Measurements from ENCODE around the gene MAP2K2. TPM values are rescaled to one million over a fixed set of nuclear protein-coding genes. Genes with fewer than 3 reads are reported as not detected.

The MAP2K2 gene
- total and polyA plus RNA-seq, 3 experiments from 2014 or later: 122 to 164 (median 161) TPM

DNA sequence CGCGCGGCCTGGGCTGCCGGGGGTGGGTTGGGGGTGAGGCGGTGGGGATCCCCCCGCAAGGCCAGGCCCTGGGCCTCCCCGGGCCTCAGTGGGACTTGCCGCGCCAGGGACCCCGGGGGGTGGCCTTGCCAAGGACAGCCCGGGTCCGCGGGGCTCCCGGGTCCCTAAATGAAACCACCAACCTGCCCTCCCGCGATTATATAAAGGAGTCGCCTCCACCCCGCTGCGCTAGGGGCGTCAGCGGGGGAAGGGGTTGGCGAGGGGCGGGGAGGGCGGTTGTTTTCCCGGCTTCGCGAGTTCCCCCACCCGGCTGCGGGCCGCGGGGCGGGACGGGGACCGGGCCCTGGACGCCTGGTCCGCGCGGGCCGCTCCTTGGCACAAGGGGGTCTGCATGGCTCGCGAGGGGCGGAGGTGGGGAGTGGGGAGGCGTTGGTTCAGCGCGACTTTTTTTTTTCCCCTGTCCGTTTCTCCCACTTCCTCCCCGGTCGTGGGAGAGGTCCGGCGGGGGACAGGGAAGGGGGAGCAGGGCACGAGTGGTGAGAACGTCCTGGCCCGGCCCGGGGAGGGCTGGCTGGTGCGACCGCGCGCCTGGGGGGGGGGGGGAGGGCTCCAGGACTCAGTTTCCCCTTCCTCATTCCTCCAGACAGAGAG lies 56.4 kb downstream of the MAP2K2 start:
- POLR2A ChIA-PET: interaction anchor here (1.2 to 3.6 kb wide), 5 partner anchors 22 to 83 kb away, joined by 3 to 35 read pairs (median 10); partner anchors contain the start of gene EEF2

DNA sequence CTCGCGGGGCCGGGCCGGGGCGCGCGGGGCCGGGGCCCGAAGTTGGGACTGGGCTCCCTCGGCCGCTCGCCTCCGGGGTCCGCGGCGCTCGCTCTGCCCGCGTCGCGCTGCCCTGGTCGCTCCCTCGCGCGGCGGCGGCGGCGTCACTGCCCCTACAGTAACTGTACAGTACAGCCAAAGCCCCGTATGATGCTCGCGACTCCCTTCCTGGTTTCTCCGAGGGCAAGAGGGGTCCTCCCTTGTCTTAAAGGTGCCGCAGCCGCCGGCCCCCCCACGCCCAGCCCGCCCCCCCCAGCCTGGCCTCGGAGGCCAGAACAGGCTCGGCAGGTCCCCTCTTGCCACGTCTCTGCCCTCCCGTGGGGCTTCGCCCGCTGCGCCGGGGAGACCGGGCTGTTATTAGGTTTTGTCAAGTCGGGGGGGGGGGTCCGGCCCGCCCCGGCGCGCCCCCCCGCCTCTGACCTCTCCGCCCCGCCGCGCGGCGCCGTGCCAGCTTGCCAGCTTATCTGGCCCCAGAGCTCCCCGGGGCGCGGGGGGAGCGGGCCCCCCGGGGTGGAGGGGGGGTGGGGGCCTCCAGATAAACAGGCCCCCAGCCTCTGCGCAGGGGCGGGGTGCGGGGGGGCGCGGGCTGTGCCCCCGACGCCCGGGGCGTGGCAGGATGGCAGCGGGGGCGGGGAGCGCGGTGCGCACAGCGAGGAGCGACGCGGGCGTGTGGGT lies 57.1 kb downstream of the MAP2K2 start, which contains the start of gene ZBTB7A:
TSS of gene ZBTB7A (minus strand) at position 218 of the 714 bp plus-strand sequence. CDS start 11,667 bp downstream, outside the sequence.
- no peaks in the 10 kb centered on the region for H3K27me3 ChIP-seq (ENCODE audit: insufficient read depth, low read length, poor library complexity, severe bottlenecking)
- no peaks in the 10 kb centered on the region for H3K9me3 Mint-ChIP-seq
- peak; percentile 73 to 91 (median 78) for DNase-seq
- peaks cover 43% of the 10 kb centered on the region for H3K4me1 ChIP-seq (ENCODE audit: insufficient read depth, low read length)
- peak within 1 kb of the TSS; percentile 88 to 99 (median 90) for H3K4me3 Mint-ChIP-seq
- CTCF ChIA-PET: interaction anchor here (1.1 to 1.8 kb wide), 4 partner anchors 10 to 82 kb away, joined by 3 to 7 read pairs (median 4); partner anchors contain the start of gene EEF2
- H3K27me3 Mint-ChIP-seq: peaks cover 0 to 3% of the 10 kb centered on the region in 2 donors
- peak within 1 kb of the TSS; percentile 61 for H3K27ac ChIP-seq (ENCODE audit: low read depth, low read length)
- no peaks in the 10 kb centered on the region for H3K36me3 ChIP-seq (ENCODE audit: insufficient read depth, low read length)
- peaks cover 0 to 14% (median 0%) of the 10 kb centered on the region in 3 donors for H3K36me3 Mint-ChIP-seq
- POLR2A ChIA-PET: interaction anchor here (1.3 to 3.6 kb wide), 6 partner anchors 17 to 82 kb away, joined by 6 to 35 read pairs (median 8); partner anchors contain the start of genes EEF2 and PIAS4
- H3K9me3 ChIP-seq (ENCODE audit: low read length): no peaks in the 10 kb centered on the region
- peak within 1 kb of the TSS in 7 of 8 donors; percentile 60 to 98 (median 88) for H3K27ac Mint-ChIP-seq
- peaks cover 34 to 44% (median 34%) of the 10 kb centered on the region in 3 donors for H3K4me1 Mint-ChIP-seq
- peak within 1 kb of the TSS; percentile 51 for H3K4me3 ChIP-seq (ENCODE audit: low read length)

More for the DNA sequence above, 56.4 kb downstream of the MAP2K2 start:
- Mint-ChIP-seq H3K9me3 (no peaks in the 10 kb centered on the region), H3K27me3 (peaks cover 0 to 3% of the 10 kb centered on the region in 2 donors), H3K27ac (peak overlapping the region; percentile 83 to 98 (median 94)), H3K36me3 (peaks cover 0 to 10% (median 0%) of the 10 kb centered on the region in 3 donors), H3K4me3 (peak overlapping the region; percentile 88 to 99 (median 88)), H3K4me1 (peaks cover 29 to 37% (median 32%) of the 10 kb centered on the region in 3 donors)
- Histone ChIP-seq H3K27ac (ENCODE audit: low read depth, low read length) (peak overlapping the region; percentile 61), H3K36me3 (ENCODE audit: insufficient read depth, low read length) (no peaks in the 10 kb centered on the region), H3K4me1 (ENCODE audit: insufficient read depth, low read length) (peaks cover 36% of the 10 kb centered on the region), H3K4me3 (ENCODE audit: low read length) (peak overlapping the region; percentile 51), H3K27me3 (ENCODE audit: insufficient read depth, low read length, poor library complexity, severe bottlenecking) (no peaks in the 10 kb centered on the region), H3K9me3 (ENCODE audit: low read length) (no peaks in the 10 kb centered on the region)
- DNase-seq: peak in 2 of 5 donors; percentile 56 to 81
- CTCF ChIA-PET: interaction anchor here (1.1 to 1.8 kb wide), 3 partner anchors 24 to 83 kb away, joined by 4 to 7 read pairs (median 4); partner anchors contain the start of gene EEF2

DNA sequence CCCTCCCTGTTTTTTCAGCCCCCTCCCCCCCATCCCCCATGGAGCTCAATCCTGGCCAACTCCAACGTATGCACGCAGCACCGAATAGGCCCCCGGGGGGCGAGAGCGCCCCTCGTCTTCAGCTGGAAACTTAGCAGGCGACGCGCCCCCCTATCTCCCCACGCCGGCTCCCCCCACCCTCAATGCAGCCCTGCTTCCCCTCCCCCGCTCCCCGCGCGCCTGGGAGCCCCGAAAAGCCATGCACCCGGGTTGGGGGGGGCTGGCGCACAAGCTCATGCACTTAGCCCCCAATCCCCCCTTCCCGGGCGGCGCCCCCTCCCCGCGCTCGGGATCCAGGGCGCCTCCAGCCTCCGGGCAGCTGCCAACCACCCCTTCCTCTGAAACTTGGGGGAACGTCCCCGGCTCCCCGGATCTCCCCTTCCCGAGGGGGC lies 57.7 kb downstream of the MAP2K2 start:
- H3K27ac Mint-ChIP-seq: peak overlapping the region in 4 of 8 donors; percentile 17 to 96 (median 60)

DNA sequence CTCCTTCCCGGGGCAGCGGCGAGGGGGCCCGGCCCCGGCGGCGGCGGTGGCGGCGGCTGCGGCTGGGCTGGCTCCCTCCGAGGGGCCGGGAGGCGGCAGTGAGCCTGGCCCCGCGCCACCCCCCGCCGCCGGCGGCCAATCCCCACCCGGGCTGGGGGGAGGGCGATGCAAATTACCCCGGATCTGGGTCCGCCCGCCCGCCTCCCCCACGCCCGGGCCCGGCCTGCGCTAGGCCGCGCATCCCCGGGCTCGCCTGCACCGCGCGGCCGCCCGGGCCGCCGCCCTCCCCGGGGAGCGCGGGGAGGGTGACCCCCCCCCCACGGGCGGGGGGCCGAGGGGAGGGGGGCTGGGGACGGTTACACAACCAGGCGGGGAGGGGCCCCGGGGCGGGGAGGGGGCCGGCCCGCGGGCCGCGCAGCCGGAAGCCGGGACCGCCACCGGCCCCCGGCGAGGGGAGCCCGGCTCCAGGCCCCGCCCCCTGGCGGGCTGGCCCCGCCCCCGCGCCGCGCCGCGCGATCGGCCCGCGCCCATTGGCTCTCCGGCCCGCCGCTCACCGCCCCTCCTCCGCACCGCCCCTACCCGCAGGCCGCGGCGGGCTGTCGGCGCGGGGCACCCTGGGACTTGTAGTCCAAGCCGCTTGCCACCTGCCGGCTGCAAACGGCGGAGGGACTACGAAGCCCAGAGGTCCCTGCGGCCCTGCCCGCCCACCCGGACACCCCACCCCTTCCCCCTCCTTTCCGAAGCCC lies 58.3 kb downstream of the MAP2K2 start:
- Histone ChIP-seq H3K4me1 (ENCODE audit: insufficient read depth, low read length) (peaks cover 56% of the 10 kb centered on the region), H3K4me3 (ENCODE audit: low read length) (no peak overlapping the region), H3K27ac (ENCODE audit: low read depth, low read length) (no peak overlapping the region)

More for the DNA sequence above, 57.7 kb downstream of the MAP2K2 start:
- DNase-seq: peak; percentile 40 to 80 (median 62)
- Histone ChIP-seq H3K27ac (ENCODE audit: low read depth, low read length) (peak overlapping the region; percentile 38), H3K4me1 (ENCODE audit: insufficient read depth, low read length) (peaks cover 50% of the 10 kb centered on the region), H3K4me3 (ENCODE audit: low read length) (peak overlapping the region; percentile 32), H3K36me3 (ENCODE audit: insufficient read depth, low read length) (no peaks in the 10 kb centered on the region), H3K27me3 (ENCODE audit: insufficient read depth, low read length, poor library complexity, severe bottlenecking) (no peaks in the 10 kb centered on the region), H3K9me3 (ENCODE audit: low read length) (no peaks in the 10 kb centered on the region)
- Mint-ChIP-seq H3K4me3 (peak overlapping the region; percentile 67 to 99 (median 80)), H3K36me3 (peaks cover 0 to 14% (median 0%) of the 10 kb centered on the region in 3 donors), H3K4me1 (peaks cover 34 to 48% (median 36%) of the 10 kb centered on the region in 3 donors), H3K9me3 (no peaks in the 10 kb centered on the region), H3K27me3 (peaks cover 0 to 3% of the 10 kb centered on the region in 2 donors)
- CTCF ChIA-PET: interaction anchor here (0.6 to 1.8 kb wide), 5 partner anchors 11 to 767 kb away, joined by 3 to 7 read pairs (median 4); partner anchors contain the start of gene EEF2
- POLR2A ChIA-PET: interaction anchor here (0.7 to 3.6 kb wide), 8 partner anchors 9 to 81 kb away, joined by 3 to 35 read pairs (median 6); partner anchors contain the start of genes EEF2 and PIAS4

DNA sequence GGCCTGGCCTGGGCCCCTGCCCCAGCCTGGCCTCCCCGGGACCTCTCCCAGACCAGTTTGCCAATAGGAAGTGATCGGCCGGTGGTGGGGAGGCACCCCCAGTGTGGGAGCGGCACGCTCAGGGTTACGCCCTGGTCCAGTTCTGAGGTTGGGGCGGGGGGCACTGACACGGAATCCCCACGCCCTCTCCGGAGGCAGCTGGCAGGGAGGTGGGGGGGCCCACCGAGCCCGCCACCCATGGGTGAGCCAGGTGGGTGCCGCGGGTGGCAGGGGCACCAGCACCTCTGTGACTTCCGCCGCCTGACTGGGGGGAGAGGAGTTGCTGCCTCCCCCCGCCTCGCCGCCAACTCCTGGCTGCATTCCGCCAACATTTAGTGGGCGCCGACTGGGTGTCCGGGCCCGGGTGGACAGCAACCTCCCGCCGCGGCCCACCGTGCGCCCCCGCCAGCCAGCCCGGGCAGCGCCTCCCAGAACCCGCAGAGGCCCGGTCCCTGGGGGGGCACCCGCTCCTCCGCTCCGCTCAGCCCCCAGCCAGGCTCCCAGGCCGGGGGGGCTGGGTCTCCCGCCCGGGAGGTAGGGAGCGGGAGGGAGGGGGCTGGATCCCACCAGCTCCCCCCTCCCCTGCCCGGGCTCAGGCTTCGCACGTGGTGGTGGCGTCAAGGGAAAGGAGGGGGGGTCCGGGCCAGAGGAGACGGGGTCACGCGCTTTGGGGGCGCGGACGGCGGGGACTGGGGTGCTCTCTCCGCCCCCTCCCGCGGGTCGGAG lies 59.2 kb downstream of the MAP2K2 start:
- Mint-ChIP-seq H3K4me3 (peak overlapping the region; percentile 88 to 98 (median 91)), H3K4me1 (peaks cover 36 to 59% (median 41%) of the 10 kb centered on the region in 3 donors), H3K36me3 (peaks cover 0 to 16% (median 0%) of the 10 kb centered on the region in 3 donors), H3K9me3 (no peaks in the 10 kb centered on the region), H3K27me3 (peaks cover 0 to 4% of the 10 kb centered on the region in 2 donors), H3K27ac (peak overlapping the region in 6 of 8 donors; percentile 40 to 96 (median 52))
- peak; percentile 49 to 78 (median 64) for DNase-seq
- ChIA-PET CTCF (interaction anchor here (1.1 to 1.3 kb wide), 3 partner anchors 56 to 79 kb away, joined by 3 to 4 read pairs (median 3); partner anchors contain the start of gene EEF2), POLR2A (interaction anchor here (0.7 to 1.0 kb wide), 3 partner anchors 40 to 80 kb away, joined by 3 to 6 read pairs (median 3); partner anchors contain the start of gene EEF2)
- no peaks in the 10 kb centered on the region for H3K27me3 ChIP-seq (ENCODE audit: insufficient read depth, low read length, poor library complexity, severe bottlenecking)
- H3K36me3 ChIP-seq (ENCODE audit: insufficient read depth, low read length): no peaks in the 10 kb centered on the region
- peaks cover 60% of the 10 kb centered on the region for H3K4me1 ChIP-seq (ENCODE audit: insufficient read depth, low read length)
- H3K9me3 ChIP-seq (ENCODE audit: low read length): no peaks in the 10 kb centered on the region
- H3K27ac ChIP-seq (ENCODE audit: low read depth, low read length): peak overlapping the region; percentile 70
- peak overlapping the region; percentile 58 for H3K4me3 ChIP-seq (ENCODE audit: low read length)

More for the DNA sequence above, 58.3 kb downstream of the MAP2K2 start:
- ChIA-PET POLR2A (interaction anchor here (0.7 to 3.6 kb wide), 9 partner anchors 8 to 81 kb away, joined by 3 to 35 read pairs (median 6); partner anchors contain the start of genes EEF2 and PIAS4), CTCF (interaction anchor here (0.6 to 1.8 kb wide), 4 partner anchors 12 to 768 kb away, joined by 3 to 7 read pairs (median 4); partner anchors contain the start of gene EEF2)
- Histone ChIP-seq H3K36me3 (ENCODE audit: insufficient read depth, low read length) (no peaks in the 10 kb centered on the region), H3K27me3 (ENCODE audit: insufficient read depth, low read length, poor library complexity, severe bottlenecking) (no peaks in the 10 kb centered on the region), H3K9me3 (ENCODE audit: low read length) (no peaks in the 10 kb centered on the region)
- DNase-seq: peak; percentile 95 to 98 (median 98)
- H3K36me3 Mint-ChIP-seq: peaks cover 0 to 14% (median 0%) of the 10 kb centered on the region in 3 donors
- no peaks in the 10 kb centered on the region for H3K9me3 Mint-ChIP-seq
- peaks cover 0 to 3% of the 10 kb centered on the region in 2 donors for H3K27me3 Mint-ChIP-seq
- H3K4me3 Mint-ChIP-seq: peak overlapping the region; percentile 67 to 89 (median 80)
- peak overlapping the region in 7 of 8 donors; percentile 17 to 74 (median 51) for H3K27ac Mint-ChIP-seq
- peaks cover 34 to 54% (median 38%) of the 10 kb centered on the region in 3 donors for H3K4me1 Mint-ChIP-seq

DNA sequence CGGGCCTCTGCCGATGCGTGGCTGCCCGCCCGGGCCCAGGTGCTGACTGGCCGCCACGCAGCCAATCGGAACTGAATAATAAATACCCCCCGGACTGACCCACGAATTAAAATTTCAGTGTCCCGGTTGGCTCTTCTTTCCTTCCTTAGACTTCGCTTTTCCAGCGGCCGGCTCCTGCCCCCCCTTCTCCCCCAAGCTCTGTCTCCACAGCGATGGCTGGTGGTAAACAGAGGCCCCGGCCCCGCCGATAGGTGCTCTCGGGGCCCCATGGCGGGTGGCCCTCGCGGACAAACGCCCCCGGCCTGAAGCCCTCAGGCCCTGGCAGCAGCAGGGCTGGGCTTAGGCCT lies 59.8 kb downstream of the MAP2K2 start:
- Mint-ChIP-seq H3K27me3 (peaks cover 0 to 4% of the 10 kb centered on the region in 2 donors), H3K9me3 (no peaks in the 10 kb centered on the region), H3K27ac (peak overlapping the region; percentile 84 to 98 (median 94)), H3K4me3 (peak overlapping the region; percentile 88 to 98 (median 91)), H3K36me3 (peaks cover 0 to 16% (median 0%) of the 10 kb centered on the region in 3 donors), H3K4me1 (peaks cover 30 to 59% (median 37%) of the 10 kb centered on the region in 3 donors)
- Histone ChIP-seq H3K4me3 (ENCODE audit: low read length) (peak overlapping the region; percentile 58), H3K4me1 (ENCODE audit: insufficient read depth, low read length) (peaks cover 60% of the 10 kb centered on the region), H3K9me3 (ENCODE audit: low read length) (no peaks in the 10 kb centered on the region), H3K27me3 (ENCODE audit: insufficient read depth, low read length, poor library complexity, severe bottlenecking) (no peaks in the 10 kb centered on the region), H3K36me3 (ENCODE audit: insufficient read depth, low read length) (no peaks in the 10 kb centered on the region), H3K27ac (ENCODE audit: low read depth, low read length) (peak overlapping the region; percentile 70)
- DNase-seq: no peak
- ChIA-PET CTCF (interaction anchor here (1.1 to 1.3 kb wide), 3 partner anchors 55 to 78 kb away, joined by 3 to 4 read pairs (median 3); partner anchors contain the start of gene EEF2), POLR2A (interaction anchor here (1.0 kb wide), 1 partner anchor 40 kb away, joined by 3 read pairs; no protein-coding TSS in a partner anchor)
